ENCODE measurements around the gene RTF1. TPM values are rescaled to one million over a fixed set of nuclear protein-coding genes. Genes with fewer than 3 reads are reported as not detected.
"Not testable (repeated sequence)": the region's sequence is repeated elsewhere in the genome, so short reads cannot be mapped to it uniquely, and the experiment has no call there.

The RTF1 gene
- total RNA-seq, 2 donors from 2014 or later, result 20.0 to 49.5 TPM

DNA sequence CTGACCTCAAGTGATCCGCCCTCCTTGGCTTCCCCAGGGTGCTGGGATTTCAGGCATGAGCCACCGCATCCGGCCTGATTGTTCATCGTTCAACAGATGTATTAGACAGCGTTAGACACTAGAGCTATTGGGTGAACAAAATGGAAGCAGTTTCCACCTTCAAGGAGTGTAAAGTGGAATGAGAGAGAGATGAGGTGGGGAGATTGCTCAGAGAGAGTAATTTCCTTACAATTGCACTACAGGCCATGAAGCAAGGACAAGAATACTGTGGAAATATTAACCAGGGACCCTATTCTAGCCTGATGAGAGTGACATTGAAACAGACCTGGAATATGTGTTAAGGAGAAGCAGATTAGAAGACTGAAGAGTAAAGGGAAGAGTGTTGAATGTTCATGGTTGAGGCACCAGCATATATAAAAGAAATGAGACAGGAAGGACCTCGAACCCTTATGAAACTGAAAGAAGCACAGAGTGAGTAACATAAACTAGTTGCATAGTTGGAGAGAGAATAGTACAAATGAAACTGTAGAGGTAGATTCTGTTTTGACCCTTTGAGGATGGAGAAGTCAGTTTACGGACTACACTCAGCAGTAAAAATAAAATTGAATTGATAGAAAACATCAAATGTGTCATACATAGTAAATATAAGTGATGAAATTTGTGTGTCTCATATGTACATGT is 7.2 kb downstream of the RTF1 start:
- Histone ChIP-seq H3K36me3 (no peaks in the 10 kb centered on the region), H3K27me3 (replicated peaks; ENCODE audit: insufficient read depth) (no peaks in the 10 kb centered on the region), H3K4me1 (ENCODE audit: control insufficient read depth in 1 of 2, low read depth in 2 of 2) (no peaks in the 10 kb centered on the region), H3K27ac (no peak overlapping the region), H3K4me3 (no peak overlapping the region), H3K9me3 (no peaks in the 10 kb centered on the region)
- no peak for DNase-seq (ENCODE audit: low spot score)
- no peak for ATAC-seq (ENCODE audit: insufficient number of reproducible peaks, low FRiP score, low read depth)
- TF ChIP-seq, protein P1, sequence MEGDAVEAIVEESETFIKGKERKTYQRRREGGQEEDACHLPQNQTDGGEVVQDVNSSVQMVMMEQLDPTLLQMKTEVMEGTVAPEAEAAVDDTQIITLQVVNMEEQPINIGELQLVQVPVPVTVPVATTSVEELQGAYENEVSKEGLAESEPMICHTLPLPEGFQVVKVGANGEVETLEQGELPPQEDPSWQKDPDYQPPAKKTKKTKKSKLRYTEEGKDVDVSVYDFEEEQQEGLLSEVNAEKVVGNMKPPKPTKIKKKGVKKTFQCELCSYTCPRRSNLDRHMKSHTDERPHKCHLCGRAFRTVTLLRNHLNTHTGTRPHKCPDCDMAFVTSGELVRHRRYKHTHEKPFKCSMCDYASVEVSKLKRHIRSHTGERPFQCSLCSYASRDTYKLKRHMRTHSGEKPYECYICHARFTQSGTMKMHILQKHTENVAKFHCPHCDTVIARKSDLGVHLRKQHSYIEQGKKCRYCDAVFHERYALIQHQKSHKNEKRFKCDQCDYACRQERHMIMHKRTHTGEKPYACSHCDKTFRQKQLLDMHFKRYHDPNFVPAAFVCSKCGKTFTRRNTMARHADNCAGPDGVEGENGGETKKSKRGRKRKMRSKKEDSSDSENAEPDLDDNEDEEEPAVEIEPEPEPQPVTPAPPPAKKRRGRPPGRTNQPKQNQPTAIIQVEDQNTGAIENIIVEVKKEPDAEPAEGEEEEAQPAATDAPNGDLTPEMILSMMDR (IDR thresholded peaks at IDR 0.05), result no peak

DNA sequence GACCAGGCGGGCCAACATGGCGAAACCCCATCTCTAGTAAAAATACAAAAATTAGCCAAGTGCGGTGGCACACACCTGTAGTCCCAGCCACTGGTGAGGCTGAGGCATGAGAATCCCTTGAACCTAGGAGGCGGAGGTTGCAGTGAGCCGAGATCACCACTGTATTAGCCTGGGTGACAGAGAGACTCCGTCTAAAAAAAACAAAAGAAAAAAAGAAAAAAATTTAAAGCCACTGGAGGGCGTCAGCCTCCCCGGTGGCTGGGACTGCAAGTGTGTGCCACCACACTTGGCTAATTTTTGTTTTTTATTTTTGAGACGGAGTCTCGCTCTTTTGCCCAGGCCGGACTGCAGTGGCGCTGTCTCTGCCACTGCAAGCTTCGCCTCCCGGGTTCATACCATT is 7.9 kb downstream of the RTF1 start:
- TF ChIP-seq, protein P1 (IDR thresholded peaks at IDR 0.05), result no peak
- Histone ChIP-seq H3K4me3 (no peak overlapping the region), H3K9me3 (no peaks in the 10 kb centered on the region), H3K27me3 (replicated peaks; ENCODE audit: insufficient read depth) (no peaks in the 10 kb centered on the region), H3K36me3 (no peaks in the 10 kb centered on the region), H3K27ac (no peak overlapping the region), H3K4me1 (ENCODE audit: control insufficient read depth in 1 of 2, low read depth in 2 of 2) (no peaks in the 10 kb centered on the region)
- no peak for DNase-seq (ENCODE audit: low spot score)
- no peak for ATAC-seq (ENCODE audit: insufficient number of reproducible peaks, low FRiP score, low read depth)

DNA sequence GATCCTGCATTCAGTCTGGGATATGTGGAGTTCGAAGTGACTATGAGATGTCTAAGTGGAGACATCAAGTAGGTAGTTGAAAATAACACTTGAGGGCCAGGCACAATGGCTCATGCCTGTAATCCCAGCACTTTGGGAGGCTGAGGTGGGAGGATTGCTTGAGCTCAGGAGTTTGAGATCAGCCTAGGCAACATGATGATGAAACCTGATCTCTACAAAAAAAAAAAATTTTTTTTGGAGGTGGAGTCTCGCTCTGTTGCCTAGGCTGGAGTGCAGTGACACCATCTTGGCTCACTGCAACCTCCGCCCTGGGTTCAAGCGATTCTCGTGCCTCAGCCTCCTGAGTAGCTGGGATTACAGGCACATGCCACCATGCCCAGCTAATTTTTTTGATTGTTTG is 9.0 kb downstream of the RTF1 start:
- H3K4me1 ChIP-seq (ENCODE audit: control insufficient read depth in 1 of 2, low read depth in 2 of 2); H3K27me3 ChIP-seq (replicated peaks; ENCODE audit: insufficient read depth); H3K36me3 ChIP-seq; H3K27ac ChIP-seq; ATAC-seq (ENCODE audit: insufficient number of reproducible peaks, low FRiP score, low read depth); H3K4me3 ChIP-seq; H3K9me3 ChIP-seq; DNase-seq (ENCODE audit: low spot score): not testable (repeated sequence)

DNA sequence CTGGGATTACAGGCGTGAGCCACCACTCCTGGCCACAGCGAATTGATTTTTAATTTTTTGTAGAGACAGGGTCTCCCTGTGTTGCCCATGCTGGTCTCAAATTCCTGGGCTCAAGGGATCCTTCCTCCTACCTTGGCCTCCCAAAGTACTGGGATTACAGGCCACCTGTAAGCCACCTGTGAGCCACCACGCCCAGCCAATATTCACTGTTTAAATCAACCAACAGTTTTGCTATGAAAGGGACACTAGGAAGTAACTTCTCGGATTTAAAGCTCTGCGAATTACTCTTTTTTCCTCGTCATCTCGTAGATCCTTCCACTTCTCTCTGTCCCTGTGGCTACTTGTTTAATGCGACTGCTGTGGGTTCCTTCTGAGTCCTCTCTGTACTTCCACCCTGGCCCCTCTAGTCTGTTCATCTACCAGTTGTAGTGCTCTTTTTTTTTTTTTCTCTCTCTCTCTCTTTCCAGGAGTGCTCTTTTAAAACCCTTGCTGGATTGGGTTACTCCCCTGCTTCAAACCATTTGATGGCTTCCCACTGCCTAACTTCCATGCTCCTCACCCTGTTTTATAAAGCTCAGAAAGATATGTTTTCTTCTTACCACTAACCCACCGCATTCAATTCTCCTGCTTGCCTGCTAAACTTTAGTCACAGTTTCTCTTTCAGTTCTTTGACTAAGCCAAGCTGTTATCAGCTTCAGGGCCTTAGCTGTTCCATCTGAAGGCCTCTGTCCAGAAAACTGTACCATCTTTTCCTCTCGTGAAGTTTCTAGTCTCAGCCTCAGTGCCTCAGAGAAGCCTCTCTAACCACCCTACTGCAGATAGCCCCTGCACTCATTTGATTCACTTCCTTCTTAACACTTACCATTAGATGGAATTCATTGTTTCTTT is 12.4 kb downstream of the RTF1 start:
- no peak for ATAC-seq (ENCODE audit: insufficient number of reproducible peaks, low FRiP score, low read depth)
- Histone ChIP-seq H3K9me3 (no peaks in the 10 kb centered on the region), H3K27me3 (replicated peaks; ENCODE audit: insufficient read depth) (no peaks in the 10 kb centered on the region), H3K27ac (no peak overlapping the region), H3K4me3 (no peak overlapping the region), H3K4me1 (ENCODE audit: control insufficient read depth in 1 of 2, low read depth in 2 of 2) (no peaks in the 10 kb centered on the region), H3K36me3 (no peaks in the 10 kb centered on the region)
- DNase-seq (ENCODE audit: low spot score), result no peak
- TF ChIP-seq, protein P1 (IDR thresholded peaks at IDR 0.05), result no peak

DNA sequence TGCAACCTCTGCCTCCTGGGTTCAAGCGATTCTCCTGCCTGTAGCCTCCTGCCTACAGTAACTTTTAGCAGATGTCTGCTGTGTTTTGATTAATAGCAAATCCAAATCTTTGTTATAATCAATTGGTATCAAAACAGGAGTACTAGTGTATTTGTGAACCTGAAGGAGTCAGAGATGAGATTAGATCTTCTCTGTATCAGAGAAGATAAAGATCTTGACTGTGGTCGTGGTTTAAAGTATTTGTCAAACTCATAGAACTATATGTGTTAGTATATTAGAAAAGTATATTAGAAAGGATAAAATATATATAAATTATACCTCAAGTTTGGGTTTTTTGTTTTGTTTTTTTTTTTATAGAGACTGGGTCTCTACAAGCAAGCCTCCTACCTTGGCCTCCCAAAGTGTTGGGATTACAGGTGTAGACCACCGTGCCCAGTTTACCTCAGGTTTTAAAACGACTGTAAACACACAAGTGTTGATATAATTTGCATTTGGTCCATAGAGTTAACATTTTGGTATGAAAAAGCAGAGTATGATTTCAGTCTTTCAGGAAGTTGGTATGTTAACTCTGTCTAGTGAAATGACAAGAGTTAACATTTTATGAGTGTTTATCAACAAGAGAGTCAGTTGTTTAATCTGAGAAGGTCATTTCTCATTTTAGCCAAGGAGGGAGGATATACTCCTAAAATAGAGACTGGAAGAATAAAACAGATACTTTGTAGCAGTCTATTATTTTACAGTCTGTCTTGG is 18.3 kb downstream of the RTF1 start:
- H3K9me3 ChIP-seq, result no peaks in the 10 kb centered on the region
- TF ChIP-seq, protein P1 (IDR thresholded peaks at IDR 0.05), result no peak
- no peak overlapping the region for H3K4me3 ChIP-seq
- no peak for DNase-seq (ENCODE audit: low spot score)
- peaks cover 7% of the 10 kb centered on the region for H3K36me3 ChIP-seq
- peaks cover 0 to 16% of the 10 kb centered on the region in 2 donors for H3K4me1 ChIP-seq (ENCODE audit: control insufficient read depth in 1 of 2, low read depth in 2 of 2)
- H3K27ac ChIP-seq, result no peak overlapping the region
- no peaks in the 10 kb centered on the region for H3K27me3 ChIP-seq (replicated peaks; ENCODE audit: insufficient read depth)
- ATAC-seq (ENCODE audit: insufficient number of reproducible peaks, low FRiP score, low read depth), result no peak
